Measurements from ENCODE around the gene IRAK3.
A peak's percentile ranks its signal among the peaks of the same experiment; 100 is the strongest.

IRAK3 gene

GRCh38 chr12:66297080-66297479 is 108.1 kb downstream of the IRAK3 start:
- H3K27me3 ChIP-seq (ENCODE audit: insufficient read depth, low read length, poor library complexity), result peaks cover 2% of the 10 kb centered on the region
- TF ChIP-seq EZH2 (IDR thresholded peaks at IDR 0.05; ENCODE audit: borderline replicate concordance, low read depth, low read length, severe bottlenecking) (no peak), CTCF (IDR thresholded peaks at IDR 0.05; ENCODE audit: borderline replicate concordance, extremely low read depth, low read length, poor library complexity, severe bottlenecking) (no peak)
- no peak for DNase-seq

GRCh38 chr12:66297923-66298322 is 108.9 kb downstream of the IRAK3 start:
- TF ChIP-seq EZH2 (IDR thresholded peaks at IDR 0.05; ENCODE audit: borderline replicate concordance, low read depth, low read length, severe bottlenecking) (no peak), CTCF (IDR thresholded peaks at IDR 0.05; ENCODE audit: borderline replicate concordance, extremely low read depth, low read length, poor library complexity, severe bottlenecking) (no peak)
- Histone ChIP-seq H3K9ac (ENCODE audit: low read depth, low read length) (no peak overlapping the region), H3K27ac (ENCODE audit: low read length) (no peak overlapping the region), H3K4me1 (ENCODE audit: insufficient read depth, low read length) (peaks cover 10% of the 10 kb centered on the region), H3K4me3 (ENCODE audit: low read depth in 1 of 2, low read length in 2 of 2) (no peak overlapping the region), H2AFZ (ENCODE audit: low read depth, low read length) (no peak overlapping the region), H3K27me3 (ENCODE audit: insufficient read depth, low read length, poor library complexity) (peaks cover 2% of the 10 kb centered on the region), H4K20me1 (ENCODE audit: insufficient read depth, low read length) (no peaks in the 10 kb centered on the region), H3K36me3 (ENCODE audit: insufficient read depth, low read length) (no peaks in the 10 kb centered on the region), H3K9me3 (ENCODE audit: insufficient read depth, low read length, severe bottlenecking) (no peaks in the 10 kb centered on the region), H3K4me2 (ENCODE audit: insufficient read depth, low read length) (no peak overlapping the region), H3K79me2 (ENCODE audit: insufficient read depth, low read length) (peaks cover 7% of the 10 kb centered on the region)
- DNase-seq (no peak), ATAC-seq (ENCODE audit: insufficient read depth, low read depth) (no peak)

More at GRCh38 chr12:66297080-66297479, 108.1 kb downstream of the IRAK3 start:
- Histone ChIP-seq H2AFZ (ENCODE audit: low read depth, low read length) (no peak overlapping the region), H3K9ac (ENCODE audit: low read depth, low read length) (no peak overlapping the region), H3K4me1 (ENCODE audit: insufficient read depth, low read length) (peaks cover 9% of the 10 kb centered on the region), H3K79me2 (ENCODE audit: insufficient read depth, low read length) (no peaks in the 10 kb centered on the region), H3K9me3 (ENCODE audit: insufficient read depth, low read length, severe bottlenecking) (no peaks in the 10 kb centered on the region), H3K4me3 (ENCODE audit: low read depth in 1 of 2, low read length in 2 of 2) (no peak overlapping the region), H4K20me1 (ENCODE audit: insufficient read depth, low read length) (no peaks in the 10 kb centered on the region), H3K36me3 (ENCODE audit: insufficient read depth, low read length) (no peaks in the 10 kb centered on the region), H3K27ac (ENCODE audit: low read length) (no peak overlapping the region), H3K4me2 (ENCODE audit: insufficient read depth, low read length) (no peak overlapping the region)
- no peak for ATAC-seq (ENCODE audit: insufficient read depth, low read depth)

- peaks cover 40% of the 10 kb centered on the region for H3K4me1 ChIP-seq (ENCODE audit: insufficient read depth, low read length)
These were observed 113.2 kb downstream of the IRAK3 start, which contains the start of gene HELB for GRCh38 chr12:66301944-66302826. Gene HELB, plus strand, starts transcription at chr12:66302493. Its CDS starts 111 bp downstream, at chr12:66302604.

More at GRCh38 chr12:66301944-66302826, 113.2 kb downstream of the IRAK3 start, which contains the start of gene HELB:
- H3K4me3 ChIP-seq (ENCODE audit: low read depth in 1 of 2, low read length in 2 of 2), result peak within 1 kb of the TSS; percentile 70 to 94
- H3K36me3 ChIP-seq (ENCODE audit: insufficient read depth, low read length), result no peaks in the 10 kb centered on the region; the same call in 1 of the 2 replicates
- peaks cover 2% of the 10 kb centered on the region for H3K27me3 ChIP-seq (ENCODE audit: insufficient read depth, low read length, poor library complexity)
- H3K27ac ChIP-seq (ENCODE audit: low read length), result peak within 1 kb of the TSS; percentile 97
- H3K9me3 ChIP-seq (ENCODE audit: insufficient read depth, low read length, severe bottlenecking), result no peaks in the 10 kb centered on the region
- peak within 1 kb of the TSS; percentile 83 for H3K9ac ChIP-seq (ENCODE audit: low read depth, low read length)
- H3K4me2 ChIP-seq (ENCODE audit: insufficient read depth, low read length), result peak within 1 kb of the TSS; percentile 96
- no peaks in the 10 kb centered on the region for H4K20me1 ChIP-seq (ENCODE audit: insufficient read depth, low read length)
- peak within 1 kb of the TSS; percentile 96 for H2AFZ ChIP-seq (ENCODE audit: low read depth, low read length)
- peak; percentile 96 for DNase-seq
- peaks cover 26% of the 10 kb centered on the region for H3K79me2 ChIP-seq (ENCODE audit: insufficient read depth, low read length)
- no peak for TF ChIP-seq EZH2 (IDR thresholded peaks at IDR 0.05; ENCODE audit: borderline replicate concordance, low read depth, low read length, severe bottlenecking)
- TF ChIP-seq CTCF (IDR thresholded peaks at IDR 0.05; ENCODE audit: borderline replicate concordance, extremely low read depth, low read length, poor library complexity, severe bottlenecking), result no peak
- ATAC-seq (ENCODE audit: insufficient read depth, low read depth), result peak; percentile 85
